Measurements from ENCODE around the gene PHKA2. TPM values are rescaled to one million over a fixed set of nuclear protein-coding genes. Genes with fewer than 3 reads are reported as not detected.

The PHKA2 gene
- total RNA-seq, 1 donor from 2014 or later: 16.6 TPM

- TF ChIP-seq, protein P1, sequence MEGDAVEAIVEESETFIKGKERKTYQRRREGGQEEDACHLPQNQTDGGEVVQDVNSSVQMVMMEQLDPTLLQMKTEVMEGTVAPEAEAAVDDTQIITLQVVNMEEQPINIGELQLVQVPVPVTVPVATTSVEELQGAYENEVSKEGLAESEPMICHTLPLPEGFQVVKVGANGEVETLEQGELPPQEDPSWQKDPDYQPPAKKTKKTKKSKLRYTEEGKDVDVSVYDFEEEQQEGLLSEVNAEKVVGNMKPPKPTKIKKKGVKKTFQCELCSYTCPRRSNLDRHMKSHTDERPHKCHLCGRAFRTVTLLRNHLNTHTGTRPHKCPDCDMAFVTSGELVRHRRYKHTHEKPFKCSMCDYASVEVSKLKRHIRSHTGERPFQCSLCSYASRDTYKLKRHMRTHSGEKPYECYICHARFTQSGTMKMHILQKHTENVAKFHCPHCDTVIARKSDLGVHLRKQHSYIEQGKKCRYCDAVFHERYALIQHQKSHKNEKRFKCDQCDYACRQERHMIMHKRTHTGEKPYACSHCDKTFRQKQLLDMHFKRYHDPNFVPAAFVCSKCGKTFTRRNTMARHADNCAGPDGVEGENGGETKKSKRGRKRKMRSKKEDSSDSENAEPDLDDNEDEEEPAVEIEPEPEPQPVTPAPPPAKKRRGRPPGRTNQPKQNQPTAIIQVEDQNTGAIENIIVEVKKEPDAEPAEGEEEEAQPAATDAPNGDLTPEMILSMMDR (IDR thresholded peaks at IDR 0.05; ENCODE audit: insufficient read depth, low read length, severe bottlenecking): no peak
- FAIRE-seq: peak; percentile 58
Observed at GRCh38 chrX:18894156-18894555, 89.8 kb downstream of the PHKA2 start.

GRCh38 chrX:18893536-18893935 is 90.4 kb downstream of the PHKA2 start:
- TF ChIP-seq, protein P1 (IDR thresholded peaks at IDR 0.05; ENCODE audit: insufficient read depth, low read length, severe bottlenecking): no peak
- FAIRE-seq (no peak), DNase-seq (ENCODE audit: low read depth) (no peak)
- no peak overlapping the region for H3K4me3 ChIP-seq (ENCODE audit: low read depth, low read length)
- peaks cover 3% of the 10 kb centered on the region for H3K36me3 ChIP-seq (ENCODE audit: control insufficient read depth, insufficient read depth, low read length)
- no peaks in the 10 kb centered on the region for H3K27me3 ChIP-seq (ENCODE audit: control insufficient read depth, insufficient read depth, low read length)

More at GRCh38 chrX:18894156-18894555, 89.8 kb downstream of the PHKA2 start:
- peaks cover 3% of the 10 kb centered on the region for H3K36me3 ChIP-seq (ENCODE audit: control insufficient read depth, insufficient read depth, low read length)
- H3K27me3 ChIP-seq (ENCODE audit: control insufficient read depth, insufficient read depth, low read length): no peaks in the 10 kb centered on the region
- no peak overlapping the region for H3K4me3 ChIP-seq (ENCODE audit: low read depth, low read length)
- DNase-seq (ENCODE audit: low read depth): no peak

DNA sequence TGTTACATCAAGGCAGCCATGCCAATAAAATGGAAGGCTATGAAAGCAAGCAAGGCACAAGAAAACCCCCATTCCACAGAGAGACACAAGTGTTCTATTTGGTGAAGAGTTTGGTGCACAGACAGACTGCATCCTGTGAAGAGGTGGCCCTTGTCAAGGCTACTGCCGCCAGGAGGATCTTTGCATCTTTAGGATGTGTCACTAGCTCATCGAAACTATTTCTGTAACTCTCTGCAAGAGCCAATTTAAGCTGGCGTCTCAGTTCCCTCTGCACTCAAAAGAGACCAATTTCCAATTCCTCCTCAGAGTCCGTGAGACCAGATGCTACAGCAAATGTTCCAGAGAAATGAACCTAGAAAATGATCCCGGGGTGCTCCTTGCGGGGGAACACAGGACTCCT is 91.0 kb downstream of the PHKA2 start:
- peaks cover 3% of the 10 kb centered on the region for H3K36me3 ChIP-seq (ENCODE audit: control insufficient read depth, insufficient read depth, low read length)
- no peak overlapping the region for H3K4me3 ChIP-seq (ENCODE audit: low read depth, low read length)
- no peaks in the 10 kb centered on the region for H3K27me3 ChIP-seq (ENCODE audit: control insufficient read depth, insufficient read depth, low read length)
- TF ChIP-seq, protein P1 (IDR thresholded peaks at IDR 0.05; ENCODE audit: insufficient read depth, low read length, severe bottlenecking): no peak
- DNase-seq (ENCODE audit: low read depth): no peak
- FAIRE-seq: peak; percentile 58

DNA sequence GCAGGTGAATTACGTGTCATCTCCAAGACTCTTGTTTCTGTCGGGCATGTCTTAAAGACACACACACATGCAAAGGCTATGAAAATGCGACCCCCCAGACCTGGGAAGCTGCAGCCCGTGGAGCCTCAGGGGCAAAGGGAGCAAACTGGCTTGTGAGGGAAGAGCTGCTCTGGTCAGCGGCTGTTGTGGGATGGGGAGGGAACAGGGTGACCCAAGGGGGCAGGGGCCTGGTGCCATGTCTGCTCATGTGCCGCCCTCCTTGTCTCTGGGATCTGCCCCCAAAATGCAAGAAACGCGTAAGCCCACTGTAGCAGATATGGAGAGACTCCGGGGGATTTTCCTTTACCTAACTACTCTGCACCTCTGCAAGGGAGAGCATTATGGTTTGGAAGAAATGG is 92.4 kb downstream of the PHKA2 start:
- no peak for DNase-seq (ENCODE audit: low read depth)
- no peak for FAIRE-seq
- Histone ChIP-seq H3K36me3 (ENCODE audit: control insufficient read depth, insufficient read depth, low read length) (peaks cover 3% of the 10 kb centered on the region), H3K4me3 (ENCODE audit: low read depth, low read length) (no peak overlapping the region), H3K27me3 (ENCODE audit: control insufficient read depth, insufficient read depth, low read length) (no peaks in the 10 kb centered on the region)
- TF ChIP-seq, protein P1 (IDR thresholded peaks at IDR 0.05; ENCODE audit: insufficient read depth, low read length, severe bottlenecking): no peak

GRCh38 chrX:18890724-18891547 is 93.0 kb downstream of the PHKA2 start:
- DNase-seq (ENCODE audit: low read depth) (no peak), FAIRE-seq (no peak)
- Histone ChIP-seq H3K4me3 (ENCODE audit: low read depth, low read length) (no peak overlapping the region), H3K27me3 (ENCODE audit: control insufficient read depth, insufficient read depth, low read length) (no peaks in the 10 kb centered on the region), H3K36me3 (ENCODE audit: control insufficient read depth, insufficient read depth, low read length) (peaks cover 3% of the 10 kb centered on the region)
- TF ChIP-seq, protein P1 (IDR thresholded peaks at IDR 0.05; ENCODE audit: insufficient read depth, low read length, severe bottlenecking): no peak

DNA sequence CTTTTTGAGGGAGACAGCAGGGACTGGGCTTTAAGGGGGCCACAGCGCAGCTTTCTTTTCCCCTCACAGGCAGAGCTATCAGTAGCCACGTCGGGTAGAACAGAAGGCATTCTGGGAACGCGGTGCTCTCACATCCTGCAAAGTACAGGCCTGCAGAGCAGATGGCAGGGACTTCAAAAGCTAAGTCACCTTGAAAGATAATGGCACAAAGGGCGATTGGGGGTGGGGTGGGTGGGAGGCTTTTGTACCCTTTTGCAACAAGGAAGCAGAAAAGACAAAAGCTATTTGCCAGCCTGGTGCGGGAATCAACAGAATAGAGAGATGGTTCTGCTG is 93.9 kb downstream of the PHKA2 start:
- no peak for FAIRE-seq
- no peak for DNase-seq (ENCODE audit: low read depth)
- H3K4me3 ChIP-seq (ENCODE audit: low read depth, low read length): no peak overlapping the region
- H3K27me3 ChIP-seq (ENCODE audit: control insufficient read depth, insufficient read depth, low read length): no peaks in the 10 kb centered on the region
- TF ChIP-seq, protein P1 (IDR thresholded peaks at IDR 0.05; ENCODE audit: insufficient read depth, low read length, severe bottlenecking): no peak
- peaks cover 3% of the 10 kb centered on the region for H3K36me3 ChIP-seq (ENCODE audit: control insufficient read depth, insufficient read depth, low read length)

Data from bronchial epithelial cell (primary cell).